Measurements from ENCODE around the gene CNNM4. TPM values are rescaled to one million over a fixed set of nuclear protein-coding genes. Genes with fewer than 3 reads are reported as not detected.
A peak's percentile ranks its signal among the peaks of the same experiment; 100 is the strongest.

CNNM4 gene
- total RNA-seq, 3 donors from 2014 or later: 53.4 to 134 (median 101) TPM

GRCh38 chr2:96727431-96727830, 33.3 kb upstream of the CNNM4 start:
- no peak overlapping the region for H3K4me3 ChIP-seq
- peaks cover 4% of the 10 kb centered on the region for H3K36me3 ChIP-seq (ENCODE audit: low read depth)
- DNase-seq (peak in 1 of 3 donors; percentile 22), ATAC-seq (no peak)
- no peaks in the 10 kb centered on the region for H3K9me3 ChIP-seq
- intact Hi-C loops (cut with DNase I, micrococcal nuclease): no loop called here
- no peak for TF ChIP-seq CTCF (IDR thresholded peaks at IDR 0.05)
- H3K4me1 ChIP-seq (ENCODE audit: low read depth): no peaks in the 10 kb centered on the region

GRCh38 chr2:96729748-96730147, 31.0 kb upstream of the CNNM4 start:
- Histone ChIP-seq H3K9me3 (no peaks in the 10 kb centered on the region), H3K4me3 (no peak overlapping the region), H3K36me3 (ENCODE audit: low read depth) (peaks cover 11% of the 10 kb centered on the region), H3K4me1 (ENCODE audit: low read depth) (no peaks in the 10 kb centered on the region)
- DNase-seq (no peak), ATAC-seq (no peak)
- intact Hi-C loops (cut with DNase I, micrococcal nuclease): no loop called here
- no peak for TF ChIP-seq CTCF (IDR thresholded peaks at IDR 0.05)

GRCh38 chr2:96730212-96730611, 30.5 kb upstream of the CNNM4 start:
- Histone ChIP-seq H3K9me3 (no peaks in the 10 kb centered on the region), H3K4me1 (ENCODE audit: low read depth) (no peaks in the 10 kb centered on the region), H3K36me3 (ENCODE audit: low read depth) (peaks cover 11% of the 10 kb centered on the region), H3K4me3 (no peak overlapping the region)
- no peak for ATAC-seq
- intact Hi-C loops (cut with DNase I, micrococcal nuclease): no loop called here
- DNase-seq: no peak
- TF ChIP-seq CTCF (IDR thresholded peaks at IDR 0.05): no peak

DNA sequence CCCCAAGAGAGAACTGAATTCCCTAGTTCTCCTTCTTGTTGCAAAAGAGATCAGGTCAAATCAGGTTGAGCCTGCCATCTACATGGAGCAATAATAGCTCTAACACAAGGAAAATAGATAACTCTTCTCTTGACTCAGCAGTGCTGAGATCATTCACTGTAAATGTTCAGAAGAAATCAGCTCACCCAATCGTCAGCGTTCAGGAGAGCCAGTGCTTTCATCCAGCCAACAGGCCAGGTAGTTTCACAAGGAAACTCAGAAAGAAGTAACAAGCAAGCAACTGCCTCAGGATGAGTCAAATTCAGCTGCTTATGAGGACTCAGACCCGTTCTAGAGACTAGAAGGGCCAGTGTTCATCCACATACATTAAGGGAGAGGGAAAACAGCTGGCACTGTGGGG, 26.8 kb upstream of the CNNM4 start:
- TF ChIP-seq CTCF (IDR thresholded peaks at IDR 0.05): no peak
- H3K4me3 ChIP-seq: no peak overlapping the region
- peaks cover 11% of the 10 kb centered on the region for H3K36me3 ChIP-seq (ENCODE audit: low read depth)
- no peak for ATAC-seq
- no peak for DNase-seq
- no peaks in the 10 kb centered on the region for H3K9me3 ChIP-seq
- H3K4me1 ChIP-seq (ENCODE audit: low read depth): peaks cover 3% of the 10 kb centered on the region
- intact Hi-C loops (cut with DNase I, micrococcal nuclease): no loop called here

GRCh38 chr2:96734880-96735583, 25.7 kb upstream of the CNNM4 start:
- intact Hi-C loops (cut with DNase I, micrococcal nuclease): no loop called here
- no peak for ATAC-seq
- H3K36me3 ChIP-seq (ENCODE audit: low read depth): peaks cover 11% of the 10 kb centered on the region
- H3K9me3 ChIP-seq: no peaks in the 10 kb centered on the region
- H3K4me1 ChIP-seq (ENCODE audit: low read depth): peaks cover 8% of the 10 kb centered on the region
- no peak for DNase-seq
- TF ChIP-seq CTCF (IDR thresholded peaks at IDR 0.05): no peak
- no peak overlapping the region for H3K4me3 ChIP-seq

- H3K4me1 ChIP-seq (ENCODE audit: low read depth): peaks cover 8% of the 10 kb centered on the region
- no peak for ATAC-seq
- intact Hi-C loops (cut with DNase I, micrococcal nuclease): no loop called here
Measured at GRCh38 chr2:96737251-96737650, 23.5 kb upstream of the CNNM4 start.

More at GRCh38 chr2:96737251-96737650, 23.5 kb upstream of the CNNM4 start:
- no peak for DNase-seq
- TF ChIP-seq CTCF (IDR thresholded peaks at IDR 0.05): no peak
- Histone ChIP-seq H3K36me3 (ENCODE audit: low read depth) (peaks cover 6% of the 10 kb centered on the region), H3K9me3 (no peaks in the 10 kb centered on the region), H3K4me3 (no peak overlapping the region)
